H4 (cell line): ENCODE measurements around the gene TARP.
"Not testable (repeated sequence)": the region's sequence is repeated elsewhere in the genome, so short reads cannot be mapped to it uniquely, and the experiment has no call there.

Source experiments
- DNase-seq: peaks from one replicate; pipeline ENCODE4 v3.0.0-alpha.2; 2015; ENCODE audit warnings: low spot score

The TARP gene

GRCh38 chr7:38262545-38262944, 10.9 kb downstream of the TARP start:
- DNase-seq = no peak

GRCh38 chr7:38262026-38262425, 11.4 kb downstream of the TARP start:
- not testable (repeated sequence) for DNase-seq

GRCh38 chr7:38261601-38262000, 11.8 kb downstream of the TARP start:
- DNase-seq = not testable (repeated sequence)

- not testable (repeated sequence) for DNase-seq
These were observed 14.3 kb downstream of the TARP start for GRCh38 chr7:38259157-38259556.

GRCh38 chr7:38257350-38257677, 16.1 kb downstream of the TARP start:
- no peak for DNase-seq

- not testable (repeated sequence) for DNase-seq
These were observed 23.6 kb downstream of the TARP start for GRCh38 chr7:38249849-38250248.

GRCh38 chr7:38248069-38248567, 25.3 kb downstream of the TARP start:
- DNase-seq = no peak

GRCh38 chr7:38245409-38245977, 27.9 kb downstream of the TARP start:
- no peak for DNase-seq

GRCh38 chr7:38244516-38244915, 28.9 kb downstream of the TARP start:
- no peak for DNase-seq

- DNase-seq = not testable (repeated sequence)
These were observed 30.1 kb downstream of the TARP start for GRCh38 chr7:38243345-38243744.

GRCh38 chr7:38242814-38243213, 30.6 kb downstream of the TARP start:
- no peak for DNase-seq

- DNase-seq = no peak
These were observed 32.4 kb downstream of the TARP start for GRCh38 chr7:38241071-38241470.

GRCh38 chr7:38239129-38239528, 34.3 kb downstream of the TARP start:
- not testable (repeated sequence) for DNase-seq

- DNase-seq = no peak
These were observed 37.8 kb downstream of the TARP start for GRCh38 chr7:38235606-38236005.

- not testable (repeated sequence) for DNase-seq
These were observed 38.7 kb downstream of the TARP start for GRCh38 chr7:38234759-38235158.

GRCh38 chr7:38232502-38233366, 40.7 kb downstream of the TARP start:
- DNase-seq = peak; percentile 92

- no peak for DNase-seq
These were observed 43.4 kb downstream of the TARP start for GRCh38 chr7:38229884-38230642.

GRCh38 chr7:38229386-38229785, 44.0 kb downstream of the TARP start:
- DNase-seq = peak; percentile 64

- no peak for DNase-seq
These were observed 49.0 kb downstream of the TARP start for GRCh38 chr7:38224392-38224791.

GRCh38 chr7:38223306-38223705, 50.1 kb downstream of the TARP start:
- DNase-seq = no peak

- peak; percentile 80 for DNase-seq
These were observed 50.8 kb downstream of the TARP start for GRCh38 chr7:38222481-38223096.

GRCh38 chr7:38220452-38220851, 53.0 kb downstream of the TARP start:
- no peak for DNase-seq
